ENCODE data around the gene STPG4. TPM values are rescaled to one million over a fixed set of nuclear protein-coding genes. Genes with fewer than 3 reads are reported as not detected.
A peak's percentile ranks its signal among the peaks of the same experiment; 100 is the strongest.
"Not testable (repeated sequence)": the region's sequence is repeated elsewhere in the genome, so short reads cannot be mapped to it uniquely, and the experiment has no call there.

STPG4 gene
- total RNA-seq, 4 donors from 2014 or later, result 1.7 to 5.8 TPM; not detected in 2

DNA sequence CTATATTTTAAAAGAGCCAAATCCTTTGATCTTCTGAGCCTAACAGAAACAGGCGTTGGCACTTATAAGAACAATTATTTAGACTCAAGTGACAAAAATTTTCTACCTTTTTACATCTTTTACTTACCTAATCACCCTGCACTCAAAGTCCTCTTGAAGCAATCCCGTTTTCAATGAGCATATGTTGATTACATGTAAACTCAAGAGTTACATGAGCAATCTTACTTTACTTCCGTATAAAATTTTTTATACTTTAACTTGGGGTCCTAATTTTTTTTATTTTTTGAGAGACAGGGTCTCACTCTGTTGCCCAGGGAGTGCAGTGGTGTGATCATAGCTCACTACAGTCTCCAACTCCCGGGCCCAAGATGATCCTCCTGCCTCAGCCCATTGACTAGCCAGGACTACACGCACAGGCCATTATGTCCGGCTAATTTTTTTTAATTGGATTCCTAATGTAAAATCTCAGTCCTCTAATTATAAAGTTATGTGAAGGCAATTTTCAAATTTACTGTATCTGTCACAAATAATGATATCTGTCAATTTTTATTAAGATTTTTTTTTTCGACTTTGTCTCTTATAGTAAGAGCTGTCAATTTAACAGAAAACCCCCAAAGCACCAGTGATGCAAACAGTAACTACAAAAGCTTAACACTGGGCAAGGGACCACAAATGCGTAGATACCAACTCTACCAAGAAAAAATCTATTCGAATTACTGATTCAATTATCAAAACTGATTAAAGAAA lies 19.1 kb upstream of the STPG4 start:
- Histone ChIP-seq H3K4me1 (peaks cover 4 to 39% (median 18%) of the 10 kb centered on the region in 4 donors), H3K4me3 (peak overlapping the region; percentile 69 to 98 (median 84))
- TF ChIP-seq, protein P1, sequence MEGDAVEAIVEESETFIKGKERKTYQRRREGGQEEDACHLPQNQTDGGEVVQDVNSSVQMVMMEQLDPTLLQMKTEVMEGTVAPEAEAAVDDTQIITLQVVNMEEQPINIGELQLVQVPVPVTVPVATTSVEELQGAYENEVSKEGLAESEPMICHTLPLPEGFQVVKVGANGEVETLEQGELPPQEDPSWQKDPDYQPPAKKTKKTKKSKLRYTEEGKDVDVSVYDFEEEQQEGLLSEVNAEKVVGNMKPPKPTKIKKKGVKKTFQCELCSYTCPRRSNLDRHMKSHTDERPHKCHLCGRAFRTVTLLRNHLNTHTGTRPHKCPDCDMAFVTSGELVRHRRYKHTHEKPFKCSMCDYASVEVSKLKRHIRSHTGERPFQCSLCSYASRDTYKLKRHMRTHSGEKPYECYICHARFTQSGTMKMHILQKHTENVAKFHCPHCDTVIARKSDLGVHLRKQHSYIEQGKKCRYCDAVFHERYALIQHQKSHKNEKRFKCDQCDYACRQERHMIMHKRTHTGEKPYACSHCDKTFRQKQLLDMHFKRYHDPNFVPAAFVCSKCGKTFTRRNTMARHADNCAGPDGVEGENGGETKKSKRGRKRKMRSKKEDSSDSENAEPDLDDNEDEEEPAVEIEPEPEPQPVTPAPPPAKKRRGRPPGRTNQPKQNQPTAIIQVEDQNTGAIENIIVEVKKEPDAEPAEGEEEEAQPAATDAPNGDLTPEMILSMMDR (IDR thresholded peaks at IDR 0.05), result no peak
- TF ChIP-seq POLR2A (IDR thresholded peaks at IDR 0.05), result no peak

DNA sequence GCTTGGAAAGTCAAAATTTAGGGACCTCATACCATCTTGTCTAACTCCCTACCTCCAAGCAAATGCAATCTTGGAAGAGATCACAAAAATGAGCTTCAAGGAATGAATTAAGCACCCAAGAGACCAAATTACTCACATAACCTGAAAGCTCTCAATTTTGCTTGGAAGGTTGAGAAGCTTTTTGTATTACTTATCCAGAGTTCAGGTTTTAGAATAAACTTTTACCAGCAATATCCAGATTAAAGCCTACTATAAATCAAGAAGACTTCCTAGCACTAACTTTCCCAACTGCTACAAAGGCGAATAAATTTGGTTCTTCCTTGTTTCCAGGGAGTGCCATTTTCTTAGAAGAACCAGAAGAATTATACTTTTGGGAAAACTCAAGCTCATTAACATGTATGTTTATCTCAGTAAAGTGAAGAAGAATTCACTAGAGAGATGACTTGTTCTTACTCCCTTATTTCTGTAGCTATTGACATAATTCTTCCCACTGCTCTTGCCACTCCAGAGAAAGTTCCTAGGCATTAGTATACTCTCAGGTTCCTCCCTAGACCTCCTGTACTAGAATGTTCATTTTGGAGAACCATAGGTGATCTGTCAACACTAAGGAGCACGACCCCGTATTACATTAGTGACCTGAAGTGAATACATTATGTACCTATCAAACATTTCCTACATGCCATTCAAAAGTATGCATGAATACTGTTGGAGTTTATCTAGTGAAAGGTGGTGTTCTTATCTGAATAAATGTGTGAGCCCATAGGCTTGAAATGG lies 18.0 kb upstream of the STPG4 start:
- H3K4me3 ChIP-seq, result peak overlapping the region in 2 of 4 donors; percentile 72 to 95
- H3K27ac ChIP-seq, result peak overlapping the region in 3 of 4 donors; percentile 97 to 100 (median 98)
- TF ChIP-seq, protein P1 (IDR thresholded peaks at IDR 0.05), result no peak
- TF ChIP-seq POLR2A (IDR thresholded peaks at IDR 0.05), result no peak
- no peaks in the 10 kb centered on the region for H3K9me3 ChIP-seq
- no peaks in the 10 kb centered on the region for H3K27me3 ChIP-seq
- peaks cover 0 to 24% (median 0%) of the 10 kb centered on the region in 3 donors for H3K36me3 ChIP-seq
- no peak for DNase-seq
- peaks cover 4 to 39% (median 18%) of the 10 kb centered on the region in 4 donors for H3K4me1 ChIP-seq

More for the DNA sequence above, 19.1 kb upstream of the STPG4 start:
- Histone ChIP-seq H3K9me3 (no peaks in the 10 kb centered on the region), H3K27me3 (no peaks in the 10 kb centered on the region), H3K36me3 (peaks cover 0 to 13% (median 0%) of the 10 kb centered on the region in 3 donors), H3K27ac (peak overlapping the region in 3 of 4 donors; percentile 97 to 100 (median 98))
- no peak for DNase-seq

DNA sequence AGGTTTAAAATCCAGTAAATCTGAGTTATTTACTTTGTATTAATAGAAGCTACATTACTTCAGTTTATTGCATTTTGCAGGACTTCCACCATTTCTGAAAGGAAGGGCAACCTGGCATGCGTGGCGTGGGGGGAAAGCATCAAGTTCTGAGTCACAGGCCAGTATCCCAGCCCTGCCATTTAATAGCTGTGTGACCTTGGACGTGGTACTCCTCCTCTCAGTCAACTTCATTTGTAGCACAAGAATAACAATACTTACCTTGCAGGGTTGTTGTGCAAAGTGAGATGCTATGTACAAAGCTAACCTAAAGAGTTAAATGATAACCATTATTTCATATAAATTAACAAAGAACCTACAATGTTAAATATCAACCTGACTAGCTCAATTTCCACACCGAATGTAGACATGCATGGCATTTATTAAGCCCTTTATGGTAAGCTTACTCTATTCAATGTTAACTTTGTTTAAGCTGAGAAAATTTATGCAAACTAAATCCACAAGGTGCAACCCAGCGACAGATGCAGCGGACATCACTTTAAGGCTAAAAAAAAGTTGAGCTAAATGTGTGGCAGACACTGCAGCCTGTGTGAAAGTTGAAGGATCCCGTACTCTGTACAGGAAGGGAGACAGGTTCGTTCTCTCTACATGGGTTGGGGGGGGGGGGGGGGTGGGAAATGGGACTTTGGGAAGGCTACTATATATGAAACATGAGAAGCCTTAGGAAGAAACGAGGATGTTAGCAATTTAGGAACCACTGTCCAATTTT lies 17.2 kb upstream of the STPG4 start:
- no peak for TF ChIP-seq POLR2A (IDR thresholded peaks at IDR 0.05)
- TF ChIP-seq, protein P1 (IDR thresholded peaks at IDR 0.05), result no peak
- peak in 1 of 3 donors; percentile 62 for DNase-seq
- H3K4me1 ChIP-seq, result peaks cover 4 to 39% (median 18%) of the 10 kb centered on the region in 4 donors
- no peaks in the 10 kb centered on the region for H3K9me3 ChIP-seq
- no peaks in the 10 kb centered on the region for H3K27me3 ChIP-seq
- H3K4me3 ChIP-seq, result peak overlapping the region in 2 of 4 donors; percentile 18 to 72
- H3K27ac ChIP-seq, result peak overlapping the region in 2 of 4 donors; percentile 7 to 100
- peaks cover 0 to 25% (median 0%) of the 10 kb centered on the region in 3 donors for H3K36me3 ChIP-seq

DNA sequence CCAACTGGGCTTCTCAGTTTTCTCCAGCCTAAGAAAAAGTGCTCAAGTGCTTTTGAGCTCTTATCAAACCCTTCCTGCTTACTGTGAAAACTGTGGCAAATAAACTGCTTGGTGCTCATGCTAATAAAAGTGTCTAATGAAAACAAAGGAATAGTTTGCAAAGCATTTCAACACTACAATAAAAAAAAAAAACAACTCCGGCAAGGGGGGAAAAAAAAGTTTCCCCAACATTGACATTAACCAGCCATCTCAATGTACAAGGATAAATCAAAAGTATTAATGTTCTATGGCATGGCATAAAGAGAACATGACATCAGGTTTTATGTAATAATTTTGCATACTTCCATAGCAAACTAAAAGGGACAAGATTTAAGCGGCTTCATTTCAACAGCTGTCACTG lies 14.7 kb upstream of the STPG4 start:
- DNase-seq, result no peak
- peaks cover 4 to 52% (median 18%) of the 10 kb centered on the region in 4 donors for H3K4me1 ChIP-seq
- H3K4me3 ChIP-seq, result no peak overlapping the region
- H3K36me3 ChIP-seq, result peaks cover 0 to 28% (median 0%) of the 10 kb centered on the region in 3 donors
- no peaks in the 10 kb centered on the region for H3K27me3 ChIP-seq
- H3K27ac ChIP-seq, result peak overlapping the region in 1 of 4 donors; percentile 7
- TF ChIP-seq, protein P1 (IDR thresholded peaks at IDR 0.05), result no peak
- TF ChIP-seq POLR2A (IDR thresholded peaks at IDR 0.05), result no peak
- H3K9me3 ChIP-seq, result no peaks in the 10 kb centered on the region

DNA sequence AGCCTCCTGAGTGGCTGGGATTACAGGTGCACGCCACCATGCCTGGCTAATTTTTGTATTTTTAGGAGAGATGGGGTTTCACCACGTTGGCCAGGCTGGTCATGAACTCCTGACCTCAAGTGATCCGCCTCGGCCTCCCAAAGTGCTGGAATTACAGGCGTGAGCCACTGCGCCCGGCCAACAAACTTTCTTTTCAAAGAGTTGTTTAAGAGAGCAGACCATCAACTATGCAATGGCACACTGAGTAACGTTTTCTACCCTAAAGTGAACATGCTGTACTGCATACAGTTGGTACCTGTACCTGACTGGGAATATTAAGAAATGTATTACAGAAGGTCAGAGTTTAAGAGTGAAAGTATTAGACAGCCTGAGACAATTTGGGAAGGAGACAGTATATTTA lies 13.8 kb upstream of the STPG4 start:
- Histone ChIP-seq H3K36me3 (peaks cover 0 to 28% (median 0%) of the 10 kb centered on the region in 3 donors), H3K27ac (peak overlapping the region in 1 of 4 donors; percentile 20), H3K4me1 (peaks cover under 1 to 54% (median 18%) of the 10 kb centered on the region in 4 donors)
- H3K4me3 ChIP-seq, DNase-seq, H3K9me3 ChIP-seq, H3K27me3 ChIP-seq: not testable (repeated sequence)

Measured in Peyer's patch (tissue), 4 donors.